ENCODE data around the gene COG2. TPM values are rescaled to one million over a fixed set of nuclear protein-coding genes. Genes with fewer than 3 reads are reported as not detected.
"Not testable (repeated sequence)": the region's sequence is repeated elsewhere in the genome, so short reads cannot be mapped to it uniquely, and the experiment has no call there.

Gene COG2
- total RNA-seq, 1 donor from 2014 or later = 24.3 TPM

GRCh38 chr1:230698130-230698529 is 55.8 kb downstream of the COG2 start:
- no peak overlapping the region for H3K4me3 Mint-ChIP-seq (ENCODE audit: unreplicated experiment)
- H3K4me1 Mint-ChIP-seq (ENCODE audit: unreplicated experiment) = no peaks in the 10 kb centered on the region
- peaks cover 5% of the 10 kb centered on the region for H3K36me3 Mint-ChIP-seq (ENCODE audit: low read depth, unreplicated experiment)
- no peak for TF ChIP-seq CTCF (IDR thresholded peaks at IDR 0.05; ENCODE audit: unreplicated experiment)
- no peaks in the 10 kb centered on the region for H3K9me3 Mint-ChIP-seq (ENCODE audit: unreplicated experiment)
- no peak overlapping the region for H3K27ac Mint-ChIP-seq (ENCODE audit: unreplicated experiment)
- H3K27me3 Mint-ChIP-seq (ENCODE audit: unreplicated experiment) = peaks cover 2% of the 10 kb centered on the region
- DNase-seq (ENCODE audit: low spot score) = no peak

- H3K4me3 Mint-ChIP-seq (ENCODE audit: unreplicated experiment); H3K27me3 Mint-ChIP-seq (ENCODE audit: unreplicated experiment); H3K4me1 Mint-ChIP-seq (ENCODE audit: unreplicated experiment); H3K36me3 Mint-ChIP-seq (ENCODE audit: low read depth, unreplicated experiment); H3K27ac Mint-ChIP-seq (ENCODE audit: unreplicated experiment); DNase-seq (ENCODE audit: low spot score); H3K9me3 Mint-ChIP-seq (ENCODE audit: unreplicated experiment): not testable (repeated sequence)
These were observed 56.7 kb downstream of the COG2 start for GRCh38 chr1:230698964-230699363.

GRCh38 chr1:230699716-230700115 is 57.4 kb downstream of the COG2 start:
- H3K4me1 Mint-ChIP-seq (ENCODE audit: unreplicated experiment) = no peaks in the 10 kb centered on the region
- H3K4me3 Mint-ChIP-seq (ENCODE audit: unreplicated experiment) = no peak overlapping the region
- H3K27ac Mint-ChIP-seq (ENCODE audit: unreplicated experiment) = no peak overlapping the region
- TF ChIP-seq CTCF (IDR thresholded peaks at IDR 0.05; ENCODE audit: unreplicated experiment) = no peak
- H3K9me3 Mint-ChIP-seq (ENCODE audit: unreplicated experiment) = no peaks in the 10 kb centered on the region
- H3K36me3 Mint-ChIP-seq (ENCODE audit: low read depth, unreplicated experiment) = peaks cover under 1% of the 10 kb centered on the region
- H3K27me3 Mint-ChIP-seq (ENCODE audit: unreplicated experiment) = peaks cover 2% of the 10 kb centered on the region
- DNase-seq (ENCODE audit: low spot score) = no peak

GRCh38 chr1:230700132-230700531 is 57.9 kb downstream of the COG2 start:
- no peaks in the 10 kb centered on the region for H3K9me3 Mint-ChIP-seq (ENCODE audit: unreplicated experiment)
- H3K4me3 Mint-ChIP-seq (ENCODE audit: unreplicated experiment) = no peak overlapping the region
- no peak overlapping the region for H3K27ac Mint-ChIP-seq (ENCODE audit: unreplicated experiment)
- H3K27me3 Mint-ChIP-seq (ENCODE audit: unreplicated experiment) = peaks cover 2% of the 10 kb centered on the region
- peaks cover 4% of the 10 kb centered on the region for H3K36me3 Mint-ChIP-seq (ENCODE audit: low read depth, unreplicated experiment)
- H3K4me1 Mint-ChIP-seq (ENCODE audit: unreplicated experiment) = no peaks in the 10 kb centered on the region
- TF ChIP-seq CTCF (IDR thresholded peaks at IDR 0.05; ENCODE audit: unreplicated experiment) = no peak
- DNase-seq (ENCODE audit: low spot score) = no peak

- H3K4me1 Mint-ChIP-seq (ENCODE audit: unreplicated experiment) = no peaks in the 10 kb centered on the region
- peaks cover 4% of the 10 kb centered on the region for H3K36me3 Mint-ChIP-seq (ENCODE audit: low read depth, unreplicated experiment)
- DNase-seq (ENCODE audit: low spot score) = no peak
- no peak for TF ChIP-seq CTCF (IDR thresholded peaks at IDR 0.05; ENCODE audit: unreplicated experiment)
- no peaks in the 10 kb centered on the region for H3K27me3 Mint-ChIP-seq (ENCODE audit: unreplicated experiment)
- H3K27ac Mint-ChIP-seq (ENCODE audit: unreplicated experiment) = no peak overlapping the region
- H3K4me3 Mint-ChIP-seq (ENCODE audit: unreplicated experiment) = no peak overlapping the region
- H3K9me3 Mint-ChIP-seq (ENCODE audit: unreplicated experiment) = no peaks in the 10 kb centered on the region
These were observed 59.2 kb downstream of the COG2 start for GRCh38 chr1:230701434-230701833.

All from endothelial cell (in vitro differentiated cells).